AG04450 (cell line): Measurements from ENCODE around the gene DIDO1. TPM values are rescaled to one million over a fixed set of nuclear protein-coding genes. Genes with fewer than 3 reads are reported as not detected.
"Not testable (repeated sequence)": the region's sequence is repeated elsewhere in the genome, so short reads cannot be mapped to it uniquely, and the experiment has no call there.

Source experiments
- CTCF ChIA-PET: fragments of 300-600, 350-600 bp; formaldehyde crosslinking; extraction: SDS; loops from one replicate; lab custom pipeline; 2022; ENCODE audit warnings: antibody characterized with exemption, inconsistent platforms; lab: Charles Lee
- POLR2A ChIA-PET: fragments of 350-600 bp; formaldehyde crosslinking; extraction: SDS; loops from one replicate; lab custom pipeline; 2021; ENCODE audit warnings: antibody characterized with exemption, inconsistent platforms; lab: Yijun Ruan, JAX
- DNase-seq: peaks from one replicate; pipeline ENCODE4 v3.0.0-alpha.2; 2011; ENCODE audit warnings: low read depth, low spot score
- H3K27ac ChIP-seq: one replicate; pipeline ENCODE4 v1.5.1; 2012; ENCODE audit warnings: low read depth, low read length, control low read depth
- H3K27me3 ChIP-seq: one replicate; pipeline ENCODE4 v1.6.0; 2012; ENCODE audit warnings: low read length; ENCODE audit not compliant: control insufficient read depth, insufficient read depth
- H3K4me3 ChIP-seq: 2 replicates; pipeline ENCODE4 v1.5.1; 2011; ENCODE audit warnings: mild to moderate bottlenecking, low read depth, low read length, control low read depth
- H3K9me3 ChIP-seq: 2 replicates; pipeline ENCODE4 v1.5.1; 2012; ENCODE audit warnings: low read length; ENCODE audit not compliant: control insufficient read depth, insufficient read depth
- CTCF ChIP-seq: IDR thresholded peaks from 2 replicates; pipeline ENCODE4 v1.5.1; 2011; ENCODE audit warnings: low read depth, low read length, control low read depth, inconsistent platforms
- polyA plus RNA-seq: library from polyadenylated mRNA; depleted of rRNA; stranded (reverse); fragments of >200 nt; gene quantifications from 2 replicates; pipeline ENCODE4 v1.2.3, GENCODE V29; 2011

Gene DIDO1
- polyA plus RNA-seq, 1 experiment, result 22.1 TPM

GRCh38 chr20:62850333-62850974, 75.9 kb downstream of the DIDO1 start:
- ChIA-PET CTCF (no interaction called here), POLR2A (no interaction called here)
- no peak overlapping the region for H3K4me3 ChIP-seq
- no peak for DNase-seq
- H3K27ac ChIP-seq, result no peak overlapping the region
- TF ChIP-seq CTCF, result no peak
- H3K27me3 ChIP-seq, result no peaks in the 10 kb centered on the region
- H3K9me3 ChIP-seq, result no peaks in the 10 kb centered on the region; the same call in 1 of the 2 replicates

GRCh38 chr20:62849431-62849830, 76.9 kb downstream of the DIDO1 start:
- POLR2A ChIA-PET, result interaction anchor here (1.0 kb wide), 1 partner anchor 12 kb away, joined by 3 read pairs; the partner anchor contains the start of gene TCFL5
- CTCF ChIA-PET, result interaction anchor here (1.2 kb wide), 1 partner anchor 41 kb away, joined by 9 read pairs; no protein-coding TSS in a partner anchor

GRCh38 chr20:62848917-62849316, 77.4 kb downstream of the DIDO1 start:
- not testable (repeated sequence) for H3K4me3 ChIP-seq, DNase-seq, H3K27ac ChIP-seq, H3K9me3 ChIP-seq, H3K27me3 ChIP-seq
- ChIA-PET POLR2A (interaction anchor here (1.0 kb wide), 1 partner anchor 13 kb away, joined by 3 read pairs; the partner anchor contains the start of gene TCFL5), CTCF (interaction anchor here (1.2 kb wide), 1 partner anchor 40 kb away, joined by 9 read pairs; no protein-coding TSS in a partner anchor)

More at GRCh38 chr20:62849431-62849830, 76.9 kb downstream of the DIDO1 start:
- no peak for DNase-seq
- no peak for TF ChIP-seq CTCF
- Histone ChIP-seq H3K27ac (no peak overlapping the region), H3K9me3 (no peaks in the 10 kb centered on the region; the same call in 1 of the 2 replicates), H3K27me3 (no peaks in the 10 kb centered on the region), H3K4me3 (no peak overlapping the region)

- Histone ChIP-seq H3K4me3 (no peak overlapping the region), H3K27me3 (no peaks in the 10 kb centered on the region), H3K9me3 (no peaks in the 10 kb centered on the region; the same call in 1 of the 2 replicates), H3K27ac (no peak overlapping the region)
- DNase-seq, result no peak
- no peak for TF ChIP-seq CTCF
- ChIA-PET CTCF (interaction anchor here (0.6 to 2.0 kb wide), 6 partner anchors 9 to 346 kb away, joined by 3 to 10 read pairs (median 4); no protein-coding TSS in a partner anchor), POLR2A (interaction anchor here (0.7 to 0.8 kb wide), 2 partner anchors 16 to 92 kb away, joined by 3 read pairs; partner anchors contain the start of gene GID8)
Measured at GRCh38 chr20:62846166-62846890, 80.0 kb downstream of the DIDO1 start.

- POLR2A ChIA-PET, result interaction anchor here (0.8 kb wide), 1 partner anchor 92 kb away, joined by 3 read pairs; the partner anchor contains the start of gene GID8
- Histone ChIP-seq H3K4me3 (no peak overlapping the region), H3K9me3 (no peaks in the 10 kb centered on the region; the same call in 1 of the 2 replicates), H3K27ac (no peak overlapping the region), H3K27me3 (no peaks in the 10 kb centered on the region)
- no peak for DNase-seq
- TF ChIP-seq CTCF, result no peak
- CTCF ChIA-PET, result interaction anchor here (0.5 to 0.6 kb wide), 2 partner anchors 56 to 346 kb away, joined by 3 to 4 read pairs; no protein-coding TSS in a partner anchor
Measured at GRCh38 chr20:62845416-62846160, 80.7 kb downstream of the DIDO1 start.
